Stimulated activated CD8-positive, alpha-beta memory T cell treated with anti-CD3 and anti-CD28 coated beads, Interleukin-4, amount 100 ng/mL, for 24 hours (primary cell): Measurements from ENCODE around the gene ZFX.
"Not testable (repeated sequence)": the region's sequence is repeated elsewhere in the genome, so short reads cannot be mapped to it uniquely, and the experiment has no call there.

Experiments
- DNase-seq: peaks from one replicate; pipeline ENCODE4 v3.0.0-alpha.2; 2020; ENCODE audit warnings: low read depth

ZFX gene

DNA sequence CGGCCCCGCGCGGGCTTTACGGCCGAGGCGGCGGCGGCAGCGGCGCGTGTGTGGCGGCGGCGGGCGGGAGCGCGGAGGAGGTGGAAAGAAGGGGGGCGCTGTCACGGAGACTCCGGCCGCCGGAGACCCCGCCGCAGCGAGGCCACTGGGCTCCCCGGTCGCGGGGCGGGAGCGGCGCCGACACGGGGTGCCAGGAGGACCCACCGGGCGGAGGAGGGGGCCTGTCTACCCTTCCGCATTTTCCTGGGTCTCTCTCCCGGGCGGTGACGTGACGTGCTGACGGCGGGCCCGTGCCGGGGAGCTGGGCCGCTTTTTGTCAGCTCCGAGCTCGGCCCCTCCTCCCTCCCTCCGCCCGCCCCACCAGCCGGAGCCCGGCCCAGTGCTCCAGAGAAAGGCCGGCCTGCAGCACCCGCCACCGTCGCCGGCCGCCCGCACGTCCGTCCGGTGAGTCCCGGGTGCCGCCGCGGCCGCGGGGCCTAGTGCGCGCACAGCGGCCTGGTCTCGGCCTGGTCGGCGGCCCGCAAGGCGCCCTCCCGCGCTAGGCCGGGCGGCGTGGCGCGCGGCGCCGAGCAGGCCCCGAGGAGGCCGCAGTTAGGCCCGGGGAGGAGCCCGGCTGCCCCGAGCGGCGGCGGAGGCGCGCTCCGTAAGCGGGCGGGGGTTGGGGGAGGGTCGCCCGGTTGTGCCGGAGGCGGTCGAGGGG is at the start of gene ZFX:
Gene ZFX, plus strand, starts transcription at position 379 of the 700 bp plus-strand sequence. CDS start 23,014 bp downstream, outside the sequence.
- DNase-seq, result peak; percentile 68

DNA sequence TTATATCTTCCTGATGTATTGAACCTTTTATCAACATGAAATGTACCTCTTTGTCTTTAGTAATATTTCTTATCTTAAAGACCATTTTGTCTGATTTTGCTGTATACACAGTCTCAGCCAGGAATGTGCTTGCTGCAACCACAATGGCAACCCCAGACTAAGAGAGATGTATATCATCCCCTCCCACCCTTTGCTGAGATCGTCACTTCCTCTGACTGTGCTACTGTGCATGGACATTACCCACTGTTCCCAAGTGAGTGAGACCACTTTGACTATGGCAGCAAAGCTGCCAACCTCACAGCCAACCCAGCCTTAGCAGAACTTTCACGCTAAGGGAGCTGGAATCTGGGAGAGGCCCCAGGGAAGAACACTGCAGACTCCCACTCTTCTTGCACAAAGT is 48.8 kb upstream of the ZFX start:
- DNase-seq, result no peak

DNA sequence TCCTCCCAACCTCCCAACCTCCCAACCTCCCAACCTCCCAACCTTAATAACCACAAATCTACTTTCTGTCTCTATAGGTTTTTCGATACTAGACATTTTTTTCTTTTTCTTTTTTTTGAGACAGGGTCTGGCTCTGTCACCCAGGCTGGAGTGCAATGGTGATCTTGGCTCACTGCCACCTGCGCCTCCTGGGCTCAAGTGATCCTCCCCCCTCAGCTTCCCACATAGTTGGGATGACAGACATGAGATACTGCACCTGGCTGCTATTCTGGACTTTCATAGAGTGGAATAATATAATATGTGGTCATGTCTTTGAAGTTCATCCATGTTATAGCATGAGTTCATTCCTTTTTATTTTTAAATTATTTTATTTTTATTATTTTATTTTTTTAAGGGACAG is 39.5 kb upstream of the ZFX start:
- DNase-seq, result no peak

DNA sequence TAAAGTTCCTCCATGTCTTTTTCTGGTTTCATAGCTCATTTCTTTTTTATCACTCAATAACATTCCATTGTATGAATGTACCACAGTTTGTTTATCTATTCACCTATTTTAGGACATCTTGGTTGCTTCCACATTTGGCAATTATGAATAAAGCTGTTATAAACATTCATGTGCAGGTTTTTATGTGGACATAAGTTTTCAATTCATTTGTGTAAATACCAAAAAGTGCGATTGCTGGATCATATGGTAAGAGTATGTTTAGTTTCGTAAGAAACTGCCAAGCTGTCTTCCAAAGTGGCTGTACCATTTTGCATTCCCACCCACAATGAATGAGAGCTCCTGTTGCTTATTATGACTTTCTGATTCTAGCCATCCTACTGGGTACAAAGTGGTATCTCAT is 36.3 kb upstream of the ZFX start:
- DNase-seq, result no peak

DNA sequence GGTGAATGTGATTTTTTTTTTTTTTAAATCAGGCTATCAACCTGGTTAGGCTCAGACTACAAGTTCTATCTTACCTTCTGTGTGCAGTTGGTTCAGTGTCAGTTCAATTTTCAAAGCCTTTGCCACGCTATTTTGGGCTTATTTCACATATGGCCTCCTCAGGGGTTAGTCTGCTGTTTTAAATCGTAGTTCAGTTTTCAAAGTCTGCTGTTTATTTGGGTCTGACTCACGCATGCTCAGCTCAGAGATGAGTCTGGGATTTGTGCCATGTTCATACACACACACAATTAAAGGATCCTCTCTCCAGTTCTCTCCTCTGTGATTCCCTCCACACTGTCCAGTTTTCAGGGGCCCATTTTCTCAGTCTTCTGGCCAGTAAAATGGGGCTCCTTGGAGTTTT is 32.3 kb upstream of the ZFX start:
- DNase-seq, result no peak

DNA sequence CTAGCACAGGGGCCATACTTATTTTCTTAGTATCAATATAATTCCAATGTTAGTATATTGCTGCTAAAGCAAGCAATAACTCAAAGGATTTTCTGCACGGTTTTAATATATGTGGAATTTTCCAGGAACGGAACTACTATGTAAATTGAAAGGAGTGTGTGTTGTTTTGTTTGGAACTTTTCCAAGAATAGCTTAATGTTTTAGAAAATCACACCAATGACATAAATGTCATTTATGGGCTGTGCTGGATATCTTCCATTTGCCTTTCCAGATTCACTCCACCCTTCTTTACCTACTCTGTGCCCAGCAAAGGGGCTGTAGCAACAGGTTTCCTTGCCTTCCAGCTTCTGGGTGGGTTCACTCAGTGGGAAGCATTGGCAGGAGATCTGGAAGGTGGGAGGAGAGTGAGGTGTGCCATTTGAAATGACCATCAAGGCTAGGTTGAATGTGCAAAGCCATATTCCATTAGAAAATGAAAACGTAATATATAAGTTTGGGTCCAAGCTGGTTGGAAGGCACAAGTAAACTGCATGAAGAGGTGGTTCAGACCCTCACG is 25.2 kb upstream of the ZFX start:
- DNase-seq, result no peak

DNA sequence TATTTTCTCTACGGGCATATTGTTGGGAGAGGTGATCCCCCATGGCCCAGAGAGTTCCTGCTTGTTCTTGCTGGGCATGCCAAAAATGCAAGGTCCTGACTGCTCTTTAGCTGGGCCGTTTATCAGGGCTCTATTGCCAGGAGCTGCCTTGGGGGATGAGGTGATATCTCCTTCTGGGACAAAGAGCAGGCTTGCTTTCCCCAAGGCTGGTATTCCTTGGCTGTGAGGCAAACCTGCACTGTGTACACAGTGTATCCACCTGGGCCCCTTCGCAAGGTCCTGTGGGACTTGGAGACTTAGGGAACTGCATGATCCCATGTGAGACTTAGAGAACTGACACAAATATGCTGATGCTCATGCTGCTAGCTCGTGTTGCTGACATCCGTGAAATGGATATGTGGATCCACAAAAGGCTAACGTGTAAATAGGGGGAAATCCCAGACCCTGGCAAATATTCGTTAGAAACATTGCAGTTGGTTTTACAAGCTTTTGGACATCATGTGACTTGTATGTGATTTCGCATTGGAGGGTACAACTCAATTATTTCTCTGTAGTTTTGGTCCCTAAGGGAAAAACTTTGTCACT is 24.4 kb upstream of the ZFX start:
- DNase-seq, result no peak

DNA sequence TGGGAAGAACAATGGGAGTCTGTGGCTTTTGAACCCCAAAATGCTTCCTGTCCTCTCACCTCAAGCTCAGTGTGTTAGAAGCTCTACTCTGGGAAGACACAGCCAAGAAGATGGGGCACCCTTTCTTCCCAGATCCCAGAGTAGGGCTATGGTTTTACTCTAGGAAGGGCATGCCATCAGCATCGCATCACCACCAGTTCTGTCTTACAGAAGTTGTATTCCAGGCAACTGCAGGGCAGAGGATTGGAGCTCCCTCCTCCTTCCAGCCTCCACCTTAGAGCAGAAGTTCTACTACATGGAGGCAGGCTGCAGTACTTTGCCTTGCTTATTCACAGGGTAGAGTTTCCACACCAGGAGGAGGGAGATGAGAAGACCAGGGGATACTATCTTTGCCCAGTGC is 18.1 kb upstream of the ZFX start:
- DNase-seq, result no peak

DNA sequence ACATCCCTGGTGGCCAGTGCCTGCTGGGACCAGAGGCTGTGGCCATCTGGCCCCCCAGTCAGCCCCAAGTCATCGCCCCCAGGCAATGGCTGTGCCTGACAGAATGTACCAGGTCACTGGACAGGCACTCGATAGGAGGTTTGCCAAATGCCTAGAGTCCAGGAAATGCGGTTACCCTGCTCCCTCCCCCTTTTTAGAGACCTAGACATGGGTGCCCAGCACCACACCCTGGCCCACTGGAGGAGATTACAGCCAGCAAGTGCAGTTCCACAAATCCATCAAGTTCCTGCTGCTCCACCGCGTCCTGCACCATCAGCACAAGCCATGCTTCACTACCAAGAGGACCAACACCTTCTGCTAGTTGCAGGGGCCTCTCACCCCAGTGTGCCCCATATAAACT is 16.2 kb upstream of the ZFX start:
- DNase-seq, result no peak

DNA sequence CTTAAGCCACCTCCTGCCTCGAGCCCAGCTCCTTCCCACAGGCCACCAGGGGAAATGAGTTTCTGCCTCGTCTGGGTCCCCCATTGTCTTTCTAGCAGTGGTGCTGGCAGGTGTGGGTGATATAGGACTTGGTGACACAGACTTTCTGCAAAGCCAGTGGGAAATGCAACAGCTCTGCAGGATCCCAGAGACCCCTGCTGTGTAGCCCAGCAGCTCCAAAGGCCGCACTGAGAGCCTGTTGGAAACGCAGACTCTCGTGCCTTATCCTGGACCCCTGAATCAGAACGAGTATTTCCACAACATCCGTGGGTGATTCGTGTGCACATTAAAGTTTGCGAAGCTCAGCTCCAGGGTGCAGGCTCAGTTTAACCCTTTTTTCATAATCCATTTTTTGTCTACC is 13.8 kb upstream of the ZFX start:
- not testable (repeated sequence) for DNase-seq

DNA sequence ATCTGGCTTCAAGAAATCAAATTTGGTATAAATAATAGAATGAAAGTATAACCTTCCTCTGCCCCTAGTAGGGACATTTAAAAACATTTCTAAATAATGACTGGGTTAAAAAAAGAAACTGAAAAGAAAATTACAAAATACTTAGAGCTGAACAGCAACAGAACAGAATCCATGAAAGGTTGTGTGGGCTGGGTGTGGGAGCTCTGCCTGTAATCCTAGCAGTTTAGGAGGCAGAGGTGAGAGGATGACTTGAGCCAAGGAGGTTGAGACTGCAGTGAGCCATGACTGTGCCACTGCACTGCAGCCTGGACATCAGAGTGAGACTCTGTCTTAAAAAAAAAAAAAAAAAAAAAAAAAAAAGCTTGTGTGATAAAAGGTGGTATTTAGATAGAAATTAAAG is 12.3 kb upstream of the ZFX start:
- DNase-seq, result no peak

DNA sequence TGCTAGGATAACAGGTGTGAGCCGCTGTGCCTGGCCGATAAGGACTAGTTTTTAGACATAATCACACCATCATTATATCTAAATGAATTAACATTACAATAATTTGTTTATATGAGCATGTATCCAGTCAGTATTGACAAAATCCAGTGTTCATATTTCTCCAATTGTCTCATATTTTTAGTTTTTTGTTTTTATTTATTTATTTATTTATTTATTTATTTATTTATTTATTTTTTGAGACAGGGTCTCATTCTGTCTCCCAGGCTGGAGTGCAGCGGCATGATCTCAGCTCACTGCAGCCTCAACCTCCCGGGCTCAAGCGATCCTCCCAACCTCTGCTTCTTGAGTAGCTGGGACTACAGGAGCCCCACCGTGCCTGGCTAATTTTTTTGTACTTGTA is 5.5 kb upstream of the ZFX start:
- not testable (repeated sequence) for DNase-seq

DNA sequence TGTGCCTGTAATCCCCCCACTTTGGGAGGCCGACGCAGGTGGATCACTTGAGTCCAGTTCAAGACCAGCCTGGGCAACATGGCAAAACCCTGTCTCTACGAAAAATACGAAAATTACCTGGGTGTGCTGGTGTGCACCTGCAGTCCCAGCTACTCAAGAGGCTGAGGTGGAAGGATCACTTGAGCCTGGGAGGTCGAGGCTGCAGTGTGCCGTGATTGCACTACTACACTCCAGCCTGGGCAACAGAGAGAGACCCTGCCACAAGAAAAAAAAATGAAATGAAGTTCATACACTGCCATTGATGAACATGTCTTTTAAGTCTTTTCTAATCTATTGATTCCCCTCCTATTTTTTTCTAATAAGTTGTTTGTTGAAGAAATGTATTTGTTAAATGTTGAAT is 5.0 kb upstream of the ZFX start:
- no peak for DNase-seq

DNA sequence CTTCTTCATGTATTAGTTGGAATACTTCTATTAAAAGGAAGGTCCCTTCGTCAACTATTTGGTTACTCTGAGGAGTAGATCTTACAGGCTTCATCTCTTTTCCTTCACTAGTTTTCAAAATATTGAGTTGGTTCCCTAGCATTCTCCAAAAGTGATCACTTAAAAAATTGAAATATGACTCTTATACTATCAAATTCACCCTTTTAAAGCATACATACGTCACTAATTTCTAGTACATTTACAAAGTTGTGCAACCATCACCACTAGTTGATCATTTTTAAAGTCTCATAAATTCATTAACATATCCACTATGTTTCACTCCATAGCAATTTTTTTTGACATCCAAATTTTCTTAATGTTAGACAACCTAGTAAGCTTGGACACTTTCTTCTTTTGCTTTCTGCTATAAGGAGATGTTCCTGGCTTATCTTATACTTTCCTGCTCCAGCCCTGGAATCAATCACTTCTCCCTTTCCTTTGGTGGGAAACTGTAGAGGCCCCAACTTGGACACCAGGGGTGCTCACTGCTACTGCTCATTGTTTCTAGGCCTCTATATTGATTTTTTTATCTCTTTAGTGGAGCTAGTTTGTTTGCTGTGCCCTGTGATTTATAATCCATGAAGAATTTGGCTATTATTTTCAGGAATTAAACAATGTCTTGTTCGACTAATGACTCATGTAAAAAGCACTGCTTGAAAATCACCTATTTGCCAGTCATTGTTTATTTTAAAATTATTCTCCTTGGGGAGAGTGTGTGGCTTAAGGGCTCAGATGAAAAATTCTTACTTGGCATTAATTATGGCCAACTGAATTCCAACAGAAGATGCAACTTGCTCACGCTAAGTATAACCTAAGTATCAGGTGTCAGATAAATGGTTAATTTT is 4.0 kb upstream of the ZFX start:
- DNase-seq, result no peak

DNA sequence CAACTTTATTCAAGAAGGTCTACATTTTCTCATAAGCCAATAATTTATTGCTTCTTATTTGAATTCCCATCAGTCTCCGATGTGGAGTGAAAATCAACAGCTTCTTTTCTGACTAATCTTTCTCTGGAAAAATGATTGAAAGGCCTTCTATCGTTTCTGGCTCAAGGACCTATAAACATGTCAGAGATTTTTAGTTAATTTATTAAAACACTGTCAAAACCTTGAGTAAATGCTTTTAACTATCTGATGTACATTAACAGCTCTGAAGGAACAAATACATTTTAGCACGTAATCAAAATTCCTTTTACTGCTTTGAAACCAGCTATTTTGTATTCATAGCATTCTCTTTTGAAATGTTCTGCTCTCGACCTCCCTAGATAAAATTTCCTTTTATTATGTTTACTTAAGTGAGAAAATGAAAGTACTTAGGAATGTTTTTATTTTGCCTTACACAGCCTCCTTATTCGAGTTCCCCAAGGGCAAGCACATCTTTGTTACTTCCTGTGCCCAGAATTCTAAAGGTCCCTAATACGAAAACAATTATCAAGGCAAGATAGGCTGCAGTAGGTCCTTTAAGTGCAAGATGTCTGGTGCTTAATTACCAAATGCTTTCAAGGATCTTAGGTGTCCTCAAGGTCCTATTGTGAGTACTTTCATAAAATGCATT is 3.1 kb upstream of the ZFX start:
- no peak for DNase-seq

DNA sequence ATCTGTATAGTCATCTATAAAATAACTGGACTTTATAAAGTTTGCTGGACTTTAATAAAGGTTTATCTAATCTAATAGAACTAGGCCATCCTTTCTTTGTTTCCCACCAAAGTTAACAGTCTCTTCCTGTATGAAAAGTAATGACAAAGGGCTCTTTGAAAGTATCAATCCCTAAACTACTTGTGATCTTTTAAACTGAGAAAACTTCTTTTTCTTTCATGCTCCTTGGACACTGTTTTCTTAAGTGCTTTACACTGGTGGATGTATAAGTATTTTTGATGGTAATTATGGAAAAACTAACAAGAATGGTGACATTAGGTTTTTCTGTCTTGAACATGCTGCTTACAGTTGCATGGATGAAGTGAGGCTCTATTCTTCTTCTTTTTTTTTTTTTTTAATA is 2.4 kb upstream of the ZFX start:
- no peak for DNase-seq

DNA sequence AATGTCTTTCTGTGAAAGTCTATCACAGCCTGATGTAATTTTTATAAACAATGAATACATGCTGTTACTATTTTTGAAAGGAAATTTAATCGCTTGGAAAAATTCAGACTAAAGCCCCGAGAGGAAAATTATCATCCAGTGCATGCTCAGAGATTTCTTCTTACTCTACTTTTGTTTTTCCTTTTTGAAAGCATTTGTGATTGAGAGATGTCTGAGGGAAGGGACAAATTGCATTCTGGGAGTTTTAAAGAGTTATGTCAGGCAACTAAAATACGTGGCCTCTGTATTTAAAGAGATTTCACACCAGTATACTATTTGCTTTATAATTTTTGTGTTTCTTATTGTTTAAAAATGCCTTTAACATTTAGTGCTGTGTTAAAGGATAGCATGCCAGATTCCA is 1.4 kb upstream of the ZFX start:
- DNase-seq, result no peak

DNA sequence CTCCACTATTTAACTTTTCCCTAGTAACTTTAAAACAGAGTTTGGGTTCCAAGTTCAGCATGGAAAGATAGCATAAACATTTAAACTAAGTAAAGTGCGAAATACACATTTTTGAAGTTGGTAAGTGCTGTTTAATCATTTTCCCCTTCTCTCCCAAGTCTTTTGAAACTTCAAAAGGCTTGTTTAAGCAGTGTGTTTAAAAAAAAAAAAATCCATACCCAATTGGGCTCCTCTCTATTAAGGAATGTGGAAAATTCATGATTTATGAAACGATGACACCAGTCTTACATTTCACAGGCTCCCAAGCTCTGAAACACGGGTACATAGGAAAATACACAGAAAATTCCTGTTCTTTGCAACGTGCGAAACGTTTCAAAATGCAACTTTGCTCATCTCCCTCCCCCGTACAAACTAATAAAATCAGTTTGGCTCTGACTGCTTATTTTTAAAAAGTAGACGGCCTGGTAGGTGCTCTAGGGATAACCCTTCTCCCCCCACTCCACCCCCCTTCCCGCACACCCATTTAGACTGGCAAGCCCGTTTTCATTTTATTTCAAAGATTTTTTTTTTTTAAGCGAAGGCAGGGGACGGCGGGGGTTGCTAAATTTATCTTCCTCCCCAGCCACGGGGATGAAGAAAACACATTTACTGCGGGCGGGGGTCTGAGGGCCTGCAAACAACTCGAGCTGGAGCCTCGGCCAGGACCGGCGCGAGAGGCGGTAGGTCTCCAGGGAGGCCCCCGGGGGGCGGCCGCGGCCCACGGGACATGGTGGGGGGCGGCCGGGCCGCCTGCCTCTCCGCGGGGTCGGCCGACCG is 786 bp upstream of the ZFX start:
- DNase-seq, result no peak

DNA sequence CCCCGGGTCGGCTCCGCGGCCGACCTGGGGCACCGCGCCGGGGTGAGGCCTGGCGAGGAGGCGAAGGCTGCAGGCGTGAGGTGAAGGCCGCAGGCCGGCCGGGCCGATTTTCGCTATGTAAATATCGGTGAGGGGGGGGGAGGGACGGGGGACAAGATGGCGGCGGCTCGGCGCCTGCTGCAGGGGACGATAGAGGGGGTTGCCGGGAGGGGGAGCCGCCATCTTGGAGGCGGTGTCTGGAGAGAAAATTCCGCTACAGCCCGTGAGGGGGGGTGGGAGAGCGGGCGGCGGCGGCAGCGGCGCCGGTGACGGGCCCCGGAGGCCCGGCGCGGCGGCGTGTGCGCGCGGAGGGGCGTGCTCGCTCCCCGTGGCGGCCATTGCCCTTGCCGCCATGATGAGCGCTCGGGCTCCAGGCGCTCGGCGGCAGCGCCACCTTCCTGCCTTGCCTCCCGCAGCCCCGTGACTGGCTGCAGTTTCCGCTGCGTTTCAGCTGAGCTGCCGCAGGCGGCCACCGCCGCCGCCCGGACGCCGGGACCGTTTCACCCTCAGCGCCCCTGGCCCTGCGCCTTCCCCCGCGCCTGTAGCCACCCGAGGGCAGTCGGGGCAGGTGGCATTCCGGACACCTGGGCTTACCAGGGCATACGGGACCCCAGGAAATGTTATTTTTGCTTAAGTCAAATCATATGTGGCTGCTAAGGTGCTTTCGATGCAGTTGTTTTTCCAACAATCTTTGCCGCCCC is 692 bp downstream of the ZFX start:
- peak; percentile 86 for DNase-seq

DNA sequence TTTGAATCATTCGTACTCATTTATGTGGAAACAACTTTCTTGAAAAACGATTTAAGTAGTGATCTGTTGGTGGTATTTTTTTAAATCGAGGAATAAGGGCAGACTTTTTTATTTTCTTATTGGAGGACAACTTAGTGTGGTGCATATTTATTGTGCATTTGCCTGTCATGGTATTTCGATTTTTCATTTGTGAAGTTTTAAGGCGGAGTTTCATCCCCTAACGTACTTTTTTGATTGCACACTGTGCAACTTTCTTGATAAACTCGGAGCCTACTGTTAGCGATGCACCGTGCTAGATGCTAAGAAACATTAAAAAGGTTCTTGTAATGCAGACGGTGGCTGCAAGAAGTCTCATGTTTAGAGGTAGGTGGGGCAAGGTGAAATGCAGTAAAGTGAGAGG is 1.4 kb downstream of the ZFX start:
- no peak for DNase-seq

DNA sequence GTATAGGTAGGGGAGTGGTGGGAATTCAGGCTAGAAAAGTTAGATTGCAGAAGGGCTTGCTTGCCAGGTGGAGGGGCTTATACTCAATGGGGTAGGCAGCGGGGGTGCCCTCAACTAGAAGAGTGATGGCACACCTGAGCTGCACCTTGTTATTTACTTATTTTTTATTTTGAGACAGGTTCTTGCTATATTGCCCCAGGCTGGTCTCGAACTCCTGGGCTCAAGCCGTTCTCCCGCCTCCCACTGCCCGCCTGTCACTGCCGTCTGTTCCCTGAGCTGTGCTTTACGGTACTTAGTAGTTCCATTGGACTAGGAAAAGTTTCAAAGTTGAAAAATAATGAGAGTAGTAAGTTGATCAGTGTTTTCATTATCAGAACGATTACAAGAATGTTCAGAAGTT is 2.0 kb downstream of the ZFX start:
- DNase-seq, result no peak
